Suppressor macrophage (primary cell): ENCODE data around the gene OR52B6.
"Not testable (repeated sequence)": the region's sequence is repeated elsewhere in the genome, so short reads cannot be mapped to it uniquely, and the experiment has no call there.

ENCODE experiments used
- DNase-seq, 4 experiments: peaks; one replicate each; pipeline ENCODE4 v3.0.0-alpha.2; 2020 to 2022

Gene OR52B6

GRCh38 chr11:5596607-5597201 is 16.0 kb downstream of the OR52B6 start, which contains the start of gene TRIM6:
TSS of gene TRIM6 (plus strand) at chr11:5596637. CDS start at chr11:5596898, 261 bp downstream.
- peak; percentile 61 to 76 (median 66) for DNase-seq

- DNase-seq: no peak
Observed at GRCh38 chr11:5597953-5598352, 17.3 kb downstream of the OR52B6 start.

GRCh38 chr11:5600374-5600851 is 19.7 kb downstream of the OR52B6 start:
- peak; percentile 76 to 87 (median 81) for DNase-seq

- DNase-seq: not testable (repeated sequence)
Observed at GRCh38 chr11:5602791-5603190, 22.1 kb downstream of the OR52B6 start.

- DNase-seq: no peak
Observed at GRCh38 chr11:5603326-5603725, 22.6 kb downstream of the OR52B6 start.

- no peak for DNase-seq
Observed at GRCh38 chr11:5604896-5605295, 24.2 kb downstream of the OR52B6 start.

- no peak for DNase-seq
Observed at GRCh38 chr11:5605849-5606248, 25.2 kb downstream of the OR52B6 start.

- DNase-seq: no peak
Observed at GRCh38 chr11:5608808-5609207, 28.1 kb downstream of the OR52B6 start.

- DNase-seq: no peak
Observed at GRCh38 chr11:5610446-5610845, 29.8 kb downstream of the OR52B6 start.

- DNase-seq: no peak
Observed at GRCh38 chr11:5611627-5612026, 30.9 kb downstream of the OR52B6 start.

GRCh38 chr11:5618807-5619206 is 38.1 kb downstream of the OR52B6 start:
- no peak for DNase-seq

GRCh38 chr11:5620651-5621521 is 40.2 kb downstream of the OR52B6 start:
- DNase-seq: no peak

- DNase-seq: no peak
Observed at GRCh38 chr11:5621580-5621979, 40.9 kb downstream of the OR52B6 start.

- no peak for DNase-seq
Observed at GRCh38 chr11:5622802-5623201, 42.1 kb downstream of the OR52B6 start.

GRCh38 chr11:5624489-5625279 is 44.0 kb downstream of the OR52B6 start, which contains the start of gene TRIM34:
TSS of gene TRIM34 (plus strand) at chr11:5625001. CDS start at chr11:5632332, 7,331 bp downstream.
- peak; percentile 75 to 87 (median 82) for DNase-seq

- peak in 3 of 4 experiments; percentile 2 to 11 (median 3) for DNase-seq
Observed at GRCh38 chr11:5625281-5625680, 44.6 kb downstream of the OR52B6 start.

GRCh38 chr11:5626196-5626595 is 45.5 kb downstream of the OR52B6 start:
- peak in 2 of 4 experiments; percentile 36 to 49 for DNase-seq

- peak; percentile 6 to 52 (median 42) for DNase-seq
Observed at GRCh38 chr11:5631417-5631816, 50.7 kb downstream of the OR52B6 start.
